K562 (cell line): ENCODE measurements around the gene SULT2B1. TPM values are rescaled to one million over a fixed set of nuclear protein-coding genes. Genes with fewer than 3 reads are reported as not detected.

Source experiments
- ATF1 ChIP-seq, 2 experiments: fragments of 450-650 bp in 1 of 2; IDR thresholded peaks; 2 replicates each; pipeline ENCODE4 v1.6.1; 2016; ENCODE audit warnings: missing compliant biosample characterization in 1 of 2, missing genetic modification characterization in 1 of 2
- CBX2 ChIP-seq: fragments of 200-600 bp; sonication (generic); IDR thresholded peaks from one replicate; pipeline ENCODE4 v1.6.1; 2012; ENCODE audit warnings: mild to moderate bottlenecking, low read length, inconsistent platforms; ENCODE audit not compliant: insufficient read depth, poor library complexity, severe bottlenecking
- CCNT2 ChIP-seq: IDR thresholded peaks from 2 replicates; pipeline ENCODE4 v1.6.1; 2011; ENCODE audit warnings: borderline replicate concordance, low read depth, mild to moderate bottlenecking, moderate library complexity, mixed read lengths, low read length; ENCODE audit not compliant: insufficient read length; ENCODE audit errors: extremely low read depth
- CREB3 ChIP-seq: fragments of 450-650 bp; conservative IDR thresholded peaks from 2 replicates; pipeline ENCODE4 v1.6.1; 2016; ENCODE audit warnings: missing genetic modification characterization, low read depth, mild to moderate bottlenecking, missing compliant biosample characterization, moderate library complexity
- CTBP1 ChIP-seq: fragments of 450-650 bp; IDR thresholded peaks from 2 replicates; pipeline ENCODE4 v1.6.1; 2016; ENCODE audit warnings: borderline replicate concordance
- CXXC5 ChIP-seq: fragments of 250-450 bp; sonication (Bioruptor Pico); IDR thresholded peaks from 2 replicates; pipeline ENCODE4 v1.8.0; 2022; ENCODE audit warnings: inconsistent platforms, mild to moderate bottlenecking, moderate library complexity
- E4F1 ChIP-seq: fragments of 250-450 bp; sonication (Bioruptor Pico); IDR thresholded peaks from 2 replicates; pipeline ENCODE4 v1.5.0; 2021; ENCODE audit warnings: mild to moderate bottlenecking, borderline replicate concordance
- ERF ChIP-seq: fragments of 450-650 bp; formaldehyde crosslinking; IDR thresholded peaks from 2 replicates; pipeline ENCODE4 v1.4.0; 2020; ENCODE audit warnings: mild to moderate bottlenecking, mixed read lengths
- ETV1 ChIP-seq: fragments of 450-650 bp; conservative IDR thresholded peaks from 2 replicates; pipeline ENCODE4 v1.6.1; 2016; ENCODE audit warnings: missing genetic modification characterization, control low read depth, low read depth, missing compliant biosample characterization
- GABPB2 ChIP-seq: fragments of 250-450 bp; sonication (Bioruptor Pico); conservative IDR thresholded peaks from 2 replicates; pipeline ENCODE4 v1.5.1; 2021; ENCODE audit warnings: mild to moderate bottlenecking
- HDAC1 ChIP-seq, 2 experiments: fragments of 450-650 bp; IDR thresholded peaks; 2 replicates each; pipeline ENCODE4 v1.6.1; 2016 to 2017; ENCODE audit warnings: inconsistent platforms in 1 of 2, mild to moderate bottlenecking in 1 of 2, moderate library complexity in 1 of 2
- MCM3 ChIP-seq: fragments of 450-650 bp; IDR thresholded peaks from 2 replicates; pipeline ENCODE4 v1.6.1; 2016
- MTA2 ChIP-seq: fragments of 450-650 bp; IDR thresholded peaks from 2 replicates; pipeline ENCODE4 v1.6.1; 2016; ENCODE audit warnings: low read depth
- PHF8 ChIP-seq: fragments of 200-600 bp; sonication (generic); IDR thresholded peaks from 2 replicates; pipeline ENCODE4 v1.6.1; 2012; ENCODE audit warnings: mixed run types, mild to moderate bottlenecking, inconsistent platforms, low read length, moderate library complexity, borderline replicate concordance
- RFX5 ChIP-seq: IDR thresholded peaks from 2 replicates; pipeline ENCODE4 v1.6.1; 2011; ENCODE audit warnings: low read depth, mild to moderate bottlenecking, improper control_type of control experiment, low read length
- SAP30 ChIP-seq: fragments of 200-600 bp; sonication (generic); IDR thresholded peaks from 2 replicates; pipeline ENCODE4 v1.6.1; 2012; ENCODE audit warnings: borderline replicate concordance, low read depth, mild to moderate bottlenecking, moderate library complexity, low read length, control low read depth, inconsistent platforms; ENCODE audit not compliant: insufficient read depth, poor library complexity, severe bottlenecking
- SRSF9 ChIP-seq: fragments of 200-400 bp; formaldehyde crosslinking; IDR thresholded peaks from 2 replicates; pipeline ENCODE4 v1.6.1; 2017; ENCODE audit warnings: low read depth, low read length, borderline replicate concordance
- TOE1 ChIP-seq, 2 experiments: fragments of 450-650 bp in 1 of 2; sonication (generic) in 1 of 2; formaldehyde crosslinking in 1 of 2; IDR thresholded peaks; 2 replicates each; pipeline versions ENCODE4 v1.7.1 to v1.8.0; 2016 to 2022; ENCODE audit warnings: borderline replicate concordance in 2 of 2, mild to moderate bottlenecking in 2 of 2, antibody characterized with exemption in 1 of 2, inconsistent platforms in 1 of 2, low read depth in 1 of 2, missing genetic modification reagents in 1 of 2, moderate library complexity in 1 of 2
- TRIM28 ChIP-seq: fragments of 450-650 bp; IDR thresholded peaks from 2 replicates; pipeline ENCODE4 v1.6.1; 2017
- ZNF76 ChIP-seq: fragments of 250-450 bp; sonication (Bioruptor Pico); IDR thresholded peaks from 2 replicates; pipeline ENCODE4 v1.4.0; 2020; ENCODE audit warnings: mild to moderate bottlenecking, moderate library complexity, borderline replicate concordance
- polyA plus RNA-seq, 8 experiments: library from polyadenylated mRNA; depleted of rRNA in 4 of 8; stranded (reverse) in 5 of 8; unstranded in 3 of 8; fragments of >200 nt; fragmentation: Nextera tagmentation in 2 of 8; fragmentation: Illumina TruSeq in 1 of 8; extraction: Ambion mirVana in 2 of 8; extraction: Trizol in 1 of 8; gene quantifications; 2 replicates each; pipeline versions ENCODE4 v1.2.1 to v1.2.3, GENCODE V29; 2011 to 2014; ENCODE audit warnings: inconsistent platforms in 1 of 8, missing spikeins in 1 of 8
- total RNA-seq, 7 experiments: library from RNA; depleted of rRNA in 6 of 7; stranded (reverse); fragments of >200 nt in 6 of 7; fragmentation: Illumina TruSeq in 2 of 7; extraction: Trizol in 2 of 7; gene quantifications; 2 replicates each; pipeline versions ENCODE4 v1.2.1 to v1.2.3, GENCODE V29; 2011 to 2021; ENCODE audit warnings: low replicate concordance in 1 of 7
- TF ChIP-seq, protein P1 (sequence below): fragments of 450-650 bp; formaldehyde crosslinking; IDR thresholded peaks from 2 replicates; pipeline ENCODE4 v1.4.0; 2020; ENCODE audit warnings: mild to moderate bottlenecking
- TF ChIP-seq, protein P2 (sequence below), 2 experiments: fragments of 450-650 bp in 1 of 2; sonication (generic) in 1 of 2; formaldehyde crosslinking; conservative IDR thresholded peaks; 2 replicates each; pipeline versions ENCODE4 v1.4.0 to v1.8.1; 2020 to 2022; ENCODE audit warnings: mild to moderate bottlenecking in 1 of 2, missing genetic modification reagents in 1 of 2

The SULT2B1 gene
- total and polyA plus RNA-seq, 9 of the 15 experiments (the other 6 are each of a cell fraction or from before 2014, with no cell fraction given) = 0.09 to 0.62 (median 0.22) TPM; not detected in 2

- TF ChIP-seq ATF1 (CRISPR knock-in tag; IDR thresholded peaks at IDR 0.05) (no peak), ATF1 (tag; IDR thresholded peaks at IDR 0.05) (0 out of 2 replicates have a peak, but pooled peaks have one; percentile 22), TOE1 (IDR thresholded peaks at IDR 0.05; ENCODE audit: borderline replicate concordance) (no peak), TOE1 (CRISPR knock-in tag; IDR thresholded peaks at IDR 0.05; ENCODE audit: borderline replicate concordance, low read depth) (no peak), ETV1 (tag) (no peak), ZNF76 (no peak), CREB3 (tag) (no peak), E4F1 (CRISPR knock-in tag) (no peak), CTBP1 (peak; percentile 51; the same call in 1 of the 2 replicates), SAP30 (peak; percentile 38), CCNT2 (peak; percentile 18), PHF8 (peak; percentile 31; the same call in 1 of the 2 replicates), RFX5 (no peak), MCM3 (no peak), CXXC5 (no peak), SRSF9 (no peak), CBX2 (no peak), MTA2 (no peak), TRIM28 (no peak), ERF (CRISPR knock-in tag) (no peak), HDAC1 (IDR thresholded peaks at IDR 0.05) (peak in 1 of 2 experiments; percentile 9; a peak in 1 of 4 replicates), GABPB2 (CRISPR knock-in tag) (no peak)
- TF ChIP-seq, protein P1, sequence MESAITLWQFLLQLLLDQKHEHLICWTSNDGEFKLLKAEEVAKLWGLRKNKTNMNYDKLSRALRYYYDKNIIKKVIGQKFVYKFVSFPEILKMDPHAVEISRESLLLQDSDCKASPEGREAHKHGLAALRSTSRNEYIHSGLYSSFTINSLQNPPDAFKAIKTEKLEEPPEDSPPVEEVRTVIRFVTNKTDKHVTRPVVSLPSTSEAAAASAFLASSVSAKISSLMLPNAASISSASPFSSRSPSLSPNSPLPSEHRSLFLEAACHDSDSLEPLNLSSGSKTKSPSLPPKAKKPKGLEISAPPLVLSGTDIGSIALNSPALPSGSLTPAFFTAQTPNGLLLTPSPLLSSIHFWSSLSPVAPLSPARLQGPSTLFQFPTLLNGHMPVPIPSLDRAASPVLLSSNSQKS (CRISPR knock-in tag) = no peak
- TF ChIP-seq, protein P2, sequence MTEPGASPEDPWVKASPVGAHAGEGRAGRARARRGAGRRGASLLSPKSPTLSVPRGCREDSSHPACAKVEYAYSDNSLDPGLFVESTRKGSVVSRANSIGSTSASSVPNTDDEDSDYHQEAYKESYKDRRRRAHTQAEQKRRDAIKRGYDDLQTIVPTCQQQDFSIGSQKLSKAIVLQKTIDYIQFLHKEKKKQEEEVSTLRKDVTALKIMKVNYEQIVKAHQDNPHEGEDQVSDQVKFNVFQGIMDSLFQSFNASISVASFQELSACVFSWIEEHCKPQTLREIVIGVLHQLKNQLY (CRISPR knock-in tag; conservative IDR thresholded peaks at IDR 0.05) = no peak
These were observed 49.5 kb upstream of the SULT2B1 start (continued) for GRCh38 chr19:48502350-48503018.
